HepG2 (cell line): Measurements from ENCODE around the gene ITGB5. TPM values are rescaled to one million over a fixed set of nuclear protein-coding genes. Genes with fewer than 3 reads are reported as not detected.

ENCODE experiments used
- ARHGAP35 ChIP-seq: sonication (generic); formaldehyde crosslinking; IDR thresholded peaks from 2 replicates; pipeline ENCODE4 v1.9.0; 2022; ENCODE audit warnings: mild to moderate bottlenecking, inconsistent platforms, moderate library complexity, missing genetic modification reagents, borderline replicate concordance
- BCLAF1 ChIP-seq: fragments of 450-650 bp; IDR thresholded peaks from 2 replicates; pipeline ENCODE4 v1.6.1; 2017; ENCODE audit warnings: mild to moderate bottlenecking
- CSRNP2 ChIP-seq: sonication (generic); formaldehyde crosslinking; conservative IDR thresholded peaks from 2 replicates; pipeline ENCODE4 v1.8.0; 2022; ENCODE audit warnings: low read depth, missing genetic modification reagents
- EHMT2 ChIP-seq: fragments of 200-600 bp; sonication (generic); IDR thresholded peaks from 2 replicates; pipeline ENCODE4 v1.7.0; 2017; ENCODE audit warnings: antibody characterized with exemption, low read depth, low read length, borderline replicate concordance
- RNF219 ChIP-seq: sonication (generic); formaldehyde crosslinking; IDR thresholded peaks from 2 replicates; pipeline ENCODE4 v1.5.0; 2020; ENCODE audit warnings: mild to moderate bottlenecking, missing genetic modification reagents
- SCMH1 ChIP-seq: sonication (generic); formaldehyde crosslinking; IDR thresholded peaks from 2 replicates; pipeline ENCODE4 v1.9.0; 2021; ENCODE audit warnings: missing genetic modification reagents, mild to moderate bottlenecking, borderline replicate concordance
- TSC22D2 ChIP-seq: sonication (generic); formaldehyde crosslinking; IDR thresholded peaks from 2 replicates; pipeline ENCODE4 v1.5.1; 2020; ENCODE audit warnings: missing genetic modification reagents, mild to moderate bottlenecking, borderline replicate concordance
- XBP1 ChIP-seq: sonication (generic); formaldehyde crosslinking; IDR thresholded peaks from 2 replicates; pipeline ENCODE4 v1.5.0; 2020; ENCODE audit warnings: missing genetic modification reagents
- ZNF574 ChIP-seq: sonication (generic); formaldehyde crosslinking; IDR thresholded peaks from 2 replicates; pipeline ENCODE4 v1.4.0; 2020; ENCODE audit warnings: missing genetic modification reagents
- ZNF646 ChIP-seq: sonication (generic); formaldehyde crosslinking; IDR thresholded peaks from 2 replicates; pipeline ENCODE4 v1.9.0; 2021; ENCODE audit warnings: mild to moderate bottlenecking, missing genetic modification reagents
- polyA plus RNA-seq, 8 experiments: library from polyadenylated mRNA; depleted of rRNA in 3 of 8; stranded (reverse) in 7 of 8; unstranded in 1 of 8; fragments of >200 nt; fragmentation: Illumina TruSeq in 4 of 8; extraction: Trizol in 4 of 8; gene quantifications; 2 replicates each; pipeline versions ENCODE4 v1.2.1 to v1.2.3, GENCODE V29; 2011 to 2016; ENCODE audit warnings: low read depth in 4 of 8, missing spikeins in 1 of 8, mixed read lengths in 1 of 8; ENCODE audit not compliant: insufficient read depth in 1 of 8
- total RNA-seq, 5 experiments: library from RNA; depleted of rRNA; stranded (reverse); fragments of >200 nt; fragmentation: Illumina TruSeq; extraction: Trizol; gene quantifications; 2 replicates each; pipeline ENCODE4 v1.2.3, GENCODE V29; 2016; ENCODE audit warnings: low read depth in 1 of 5

ITGB5 gene
- total and polyA plus RNA-seq, 2 of the 13 experiments (the other 11 are each of a cell fraction or from before 2014, with no cell fraction given), result 74.1 to 343 TPM

- no peak for TF ChIP-seq RNF219 (CRISPR knock-in tag)
- TF ChIP-seq ZNF574 (CRISPR knock-in tag), result peak; percentile 67
- no peak for TF ChIP-seq ARHGAP35 (CRISPR knock-in tag)
- no peak for TF ChIP-seq BCLAF1
- no peak for TF ChIP-seq TSC22D2 (CRISPR knock-in tag)
- TF ChIP-seq SCMH1 (CRISPR knock-in tag), result no peak
- TF ChIP-seq XBP1 (CRISPR knock-in tag), result no peak
- TF ChIP-seq ZNF646 (CRISPR knock-in tag), result no peak
- TF ChIP-seq CSRNP2 (CRISPR knock-in tag), result no peak
- TF ChIP-seq EHMT2, result no peak; the same call in 1 of the 2 replicates
Measured at GRCh38 chr3:124837730-124838186, 49.4 kb downstream of the ITGB5 start (continued).
